Activated T-helper 1 cell treated with Interleukin-2 at 50 U/mL for 16 hours (primary cell): ENCODE measurements around the gene VPS8.

Source experiments
- DNase-seq: peaks from one replicate; pipeline ENCODE4 v3.0.0-alpha.2; 2020; ENCODE audit warnings: low read depth

Gene VPS8

DNA sequence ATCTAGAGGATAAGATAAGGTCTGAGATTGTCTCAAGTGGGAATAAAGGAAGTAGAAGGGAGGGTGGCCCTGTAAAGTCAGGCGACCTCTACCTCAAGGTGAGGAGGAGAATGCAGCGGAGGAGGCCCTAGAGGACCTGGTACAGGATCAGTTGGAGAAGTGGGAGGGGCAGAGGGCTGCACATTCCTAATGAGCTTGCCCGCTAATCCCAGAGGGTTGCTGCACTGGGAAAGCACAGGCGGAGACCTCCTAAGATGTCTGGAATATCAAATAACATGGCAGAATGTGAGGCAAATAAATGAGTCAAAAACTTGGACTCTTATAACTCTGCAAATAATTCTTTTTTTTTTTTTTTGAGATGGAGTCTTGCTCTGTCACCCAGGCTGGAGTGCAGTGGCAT is 30.2 kb upstream of the VPS8 start:
- no peak for DNase-seq

DNA sequence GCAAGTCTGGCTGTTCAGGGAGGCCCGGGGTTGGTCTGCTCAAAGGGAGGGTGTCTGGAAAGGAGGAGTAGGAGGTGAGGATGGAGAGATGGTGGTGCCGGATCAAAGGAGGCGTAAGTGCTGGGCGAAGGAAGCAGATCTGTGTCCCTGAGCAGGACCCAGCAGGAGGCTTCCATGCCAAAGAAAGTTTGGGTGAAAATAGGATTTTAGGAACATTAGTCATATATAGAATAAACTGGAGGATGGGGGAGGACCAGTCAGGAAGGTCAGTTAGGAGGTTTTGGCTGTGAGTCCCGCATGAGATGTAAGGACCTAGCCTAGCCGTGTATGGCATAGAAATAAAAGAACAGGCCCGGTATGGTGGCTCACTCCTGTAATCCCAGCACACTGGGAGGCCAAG is 28.6 kb upstream of the VPS8 start:
- no peak for DNase-seq

DNA sequence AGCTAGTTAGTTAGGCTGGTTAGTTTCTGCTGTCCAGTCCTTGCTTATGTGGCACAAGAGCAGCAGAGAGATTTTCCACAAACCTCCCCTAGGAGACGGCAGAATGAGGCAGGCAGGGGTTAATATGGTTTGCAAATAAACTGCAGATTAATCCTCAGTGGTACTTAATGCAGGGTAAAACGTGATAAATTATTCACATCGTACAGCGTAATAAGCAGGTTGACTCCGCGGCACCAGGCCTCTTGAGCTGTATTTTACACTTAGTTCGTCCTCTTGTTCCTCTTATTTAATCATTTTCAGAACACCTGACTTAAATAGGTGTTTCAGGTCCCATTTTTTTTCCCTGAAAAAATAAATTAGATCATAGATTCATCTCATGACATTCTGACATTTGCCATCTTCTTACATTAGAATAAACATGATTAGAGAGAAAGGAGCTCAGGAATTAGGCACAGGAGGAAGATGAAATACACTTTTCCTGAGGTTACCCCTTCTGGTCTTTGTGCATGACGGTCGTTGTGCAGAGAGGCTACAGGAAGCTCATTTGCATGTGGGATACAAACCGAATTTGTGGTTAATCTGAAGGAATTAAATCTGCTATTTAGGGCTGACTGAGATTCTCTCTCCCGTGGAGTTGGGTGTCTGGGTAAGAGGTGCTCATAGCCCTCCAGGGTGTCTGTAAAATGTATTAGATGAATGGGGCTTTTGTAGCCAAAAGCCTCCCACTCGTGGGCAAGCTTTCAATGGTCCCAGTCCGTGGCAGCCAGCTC is 27.1 kb upstream of the VPS8 start:
- DNase-seq: no peak

DNA sequence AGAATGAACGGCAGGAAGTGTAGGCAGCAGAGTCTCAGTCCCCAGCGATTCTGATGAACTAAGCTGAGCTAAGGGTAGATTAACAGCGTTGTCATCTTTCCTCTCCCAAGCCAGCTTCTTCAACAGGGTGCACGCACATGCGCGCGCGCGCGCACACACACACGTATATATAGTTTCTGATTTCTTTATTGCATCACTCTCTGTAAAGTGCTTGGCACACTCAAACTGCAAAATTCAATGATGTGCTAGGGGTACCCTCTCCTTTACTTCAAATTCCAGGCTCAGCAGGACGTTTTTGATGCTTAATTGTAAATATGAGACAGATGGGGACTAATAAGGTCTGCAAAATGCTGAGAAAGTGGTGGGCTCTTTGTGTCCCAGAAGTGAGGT is 26.1 kb upstream of the VPS8 start:
- no peak for DNase-seq

DNA sequence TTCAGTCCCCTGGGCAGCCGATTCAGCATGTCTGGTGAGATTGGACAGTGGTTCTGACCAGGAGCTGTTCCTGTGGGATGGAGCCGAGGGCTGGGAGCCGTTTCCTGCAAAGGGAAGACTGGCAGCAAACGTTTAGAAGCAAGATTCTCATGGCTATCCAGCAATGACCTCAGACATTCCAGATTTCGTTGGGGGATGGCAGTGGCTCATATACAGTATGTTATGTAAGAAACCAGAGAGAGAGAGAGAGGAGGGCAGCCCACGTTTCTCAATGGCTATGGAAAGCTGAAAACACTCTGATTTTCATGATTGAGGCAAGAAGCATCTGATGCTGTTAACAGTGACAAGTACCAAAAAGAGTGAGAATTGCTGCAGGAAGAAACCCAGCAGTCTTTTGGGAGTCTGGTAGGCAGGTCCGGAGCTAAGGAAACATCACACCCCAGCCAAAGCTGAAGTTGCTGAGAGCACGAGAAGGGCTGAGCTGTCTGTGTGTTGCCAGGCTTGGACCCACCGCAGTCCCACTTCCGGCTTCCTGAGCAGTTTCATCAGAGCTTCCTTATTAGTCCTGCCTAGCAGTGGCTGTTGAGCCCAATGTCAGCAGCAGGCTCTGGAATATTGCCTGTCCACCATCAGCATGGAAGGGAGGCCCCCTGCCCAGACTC is 25.6 kb upstream of the VPS8 start:
- no peak for DNase-seq

DNA sequence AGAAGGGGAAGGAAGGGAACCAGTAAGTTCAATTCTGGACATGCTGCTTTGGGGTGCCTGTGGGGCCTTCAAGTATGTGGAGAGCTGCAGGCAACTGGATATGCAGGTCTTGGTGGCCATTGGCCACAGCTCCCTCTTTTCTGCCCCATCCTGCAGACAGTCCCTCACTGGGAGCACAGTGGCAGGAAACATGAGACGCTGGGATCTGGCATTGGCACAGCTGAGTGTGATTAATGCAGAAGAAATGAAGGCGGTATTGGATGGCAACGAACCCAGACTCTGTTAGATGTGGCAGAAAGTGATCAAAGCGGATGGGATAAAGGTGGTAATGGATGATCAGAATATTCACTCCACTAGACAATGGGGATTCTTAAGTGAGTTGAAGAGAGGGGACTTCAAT is 23.2 kb upstream of the VPS8 start:
- no peak for DNase-seq

DNA sequence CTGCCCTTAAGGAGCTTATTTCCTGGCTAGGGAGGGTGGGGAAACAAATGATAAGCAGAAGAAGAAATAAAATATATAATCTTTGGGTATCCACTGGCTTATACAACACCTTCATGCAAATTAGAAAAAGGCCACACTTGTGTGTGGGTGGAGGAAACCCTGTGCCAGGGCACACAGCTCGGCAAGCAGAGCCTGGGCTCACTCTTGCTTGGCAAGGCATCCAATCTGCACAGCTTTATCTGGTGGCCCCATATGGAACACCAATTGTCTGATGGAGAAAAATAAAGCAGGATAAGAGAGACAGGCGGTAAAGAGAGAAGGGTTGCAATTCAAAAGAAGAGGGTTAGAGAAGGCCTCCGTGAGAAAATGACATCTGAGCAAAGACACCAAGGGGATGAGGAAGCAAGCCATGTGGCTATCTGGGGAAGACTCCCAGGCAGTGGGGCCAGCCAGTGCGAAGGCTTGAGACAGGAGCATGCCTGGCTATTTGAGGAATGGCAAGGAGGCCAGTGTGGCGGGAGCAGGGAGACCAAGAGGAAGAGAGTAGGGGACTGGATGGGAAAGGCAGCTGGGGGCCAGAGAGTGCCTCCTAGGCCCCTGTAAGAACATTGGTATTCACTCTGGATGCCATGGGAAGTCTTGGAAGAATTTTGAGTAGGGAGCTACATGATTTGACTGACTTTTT is 22.5 kb upstream of the VPS8 start:
- DNase-seq: no peak

DNA sequence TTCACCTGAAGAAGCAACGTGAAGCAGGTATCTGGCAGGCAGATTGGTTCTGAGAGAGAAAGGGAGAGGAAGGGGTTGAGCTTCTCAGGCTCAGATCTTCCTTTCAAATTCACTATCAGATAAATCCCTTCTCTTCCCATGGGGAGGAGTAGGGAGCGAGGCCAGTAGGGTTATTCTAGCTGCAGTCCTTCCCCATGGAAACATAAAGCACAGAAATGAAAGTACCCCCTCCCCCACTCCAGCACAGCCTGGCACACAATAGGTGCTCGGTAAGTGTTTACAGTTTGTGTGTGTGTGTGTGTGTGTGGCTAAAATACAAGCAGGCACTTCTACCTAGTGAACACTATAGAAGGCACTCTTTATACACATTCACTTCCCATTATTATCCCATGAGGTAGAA is 20.8 kb upstream of the VPS8 start:
- no peak for DNase-seq

DNA sequence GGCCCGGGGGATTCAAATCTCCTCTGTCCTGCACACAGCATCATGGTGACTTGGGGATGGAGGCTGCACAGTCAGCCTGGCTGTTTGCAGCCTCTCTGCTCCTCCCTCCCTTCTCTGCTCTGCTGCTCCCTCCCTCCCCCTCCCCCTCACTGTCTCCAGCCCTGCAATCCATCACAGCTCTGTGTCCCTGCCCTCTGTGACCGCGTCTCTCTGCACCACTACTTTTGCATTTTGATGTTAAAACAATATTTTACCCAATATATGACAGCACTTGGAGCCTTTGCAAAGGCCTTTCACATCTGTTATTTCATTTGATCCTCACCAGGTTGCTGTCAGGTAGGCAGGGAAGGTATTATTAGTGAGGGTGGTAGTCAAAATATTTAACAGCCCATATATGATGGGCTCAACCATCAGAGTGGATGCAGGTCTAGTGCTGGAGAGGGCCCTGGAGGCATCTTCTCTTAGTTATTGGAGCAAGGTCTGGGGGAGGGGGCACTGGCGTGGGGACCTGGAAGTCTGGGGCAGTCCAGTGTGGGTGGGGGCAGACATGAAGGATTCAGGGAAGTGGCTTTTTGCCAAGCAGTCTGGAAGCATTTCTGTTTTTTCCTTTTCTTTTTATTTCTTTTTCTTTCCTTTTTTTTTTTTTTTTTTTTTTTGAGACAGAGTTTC is 16.3 kb upstream of the VPS8 start:
- DNase-seq: no peak

DNA sequence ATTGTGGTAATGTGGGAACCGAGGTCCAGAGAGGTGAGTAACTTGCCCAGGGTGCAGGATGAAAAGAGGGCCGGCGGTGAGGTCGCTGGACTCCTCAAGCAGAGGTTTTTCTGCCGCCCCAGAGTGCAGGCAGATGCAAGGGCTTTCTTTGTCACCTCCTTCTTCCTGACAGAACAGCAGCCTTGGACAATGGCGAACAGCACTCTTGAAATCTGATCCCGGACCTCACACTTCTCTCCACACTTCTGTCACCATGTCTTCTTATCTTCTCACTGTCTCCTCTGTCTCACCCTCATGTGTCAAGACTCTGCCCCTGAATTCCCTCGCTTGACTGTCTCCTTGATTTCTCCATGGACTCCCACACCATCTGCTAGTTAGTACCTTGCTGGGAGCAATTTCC is 15.4 kb upstream of the VPS8 start:
- no peak for DNase-seq

DNA sequence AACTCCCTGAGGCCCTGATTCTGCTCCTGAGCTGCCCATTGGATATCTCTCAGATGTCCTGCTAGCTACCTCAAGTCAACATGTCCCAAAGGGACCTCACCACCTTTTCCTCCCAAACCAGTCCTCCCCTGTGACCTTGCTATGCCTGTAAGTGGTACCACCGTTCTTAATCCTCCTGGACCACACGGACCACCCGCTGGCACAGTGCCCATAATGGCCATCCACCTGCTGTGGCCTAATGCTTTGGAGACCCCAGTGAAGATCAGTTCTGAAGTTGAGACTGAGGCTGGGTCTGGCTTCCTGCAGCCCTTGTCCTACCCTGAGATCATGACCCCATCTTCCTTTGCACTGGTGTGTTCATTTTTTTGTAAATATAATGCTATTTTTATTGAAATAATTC is 15.0 kb upstream of the VPS8 start:
- DNase-seq: no peak

DNA sequence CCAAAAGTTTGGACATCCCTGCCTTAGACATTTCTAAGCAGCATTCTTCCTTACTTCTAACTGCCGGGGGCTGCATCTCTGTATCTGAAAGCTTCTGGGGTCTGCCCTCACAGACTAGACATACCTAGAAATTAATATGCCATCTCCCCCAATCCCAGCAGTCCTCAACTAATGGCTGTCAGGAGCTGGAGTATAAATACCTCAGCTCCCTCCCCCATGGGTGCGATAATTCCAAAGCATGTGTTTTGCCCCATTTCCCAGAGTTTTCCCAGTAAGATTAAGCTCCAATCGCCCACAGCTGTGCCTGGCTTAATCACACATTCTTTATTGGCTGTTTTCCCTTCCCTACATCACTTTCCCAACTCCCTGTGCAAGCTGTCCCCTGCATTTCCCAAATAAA is 13.8 kb upstream of the VPS8 start:
- no peak for DNase-seq

DNA sequence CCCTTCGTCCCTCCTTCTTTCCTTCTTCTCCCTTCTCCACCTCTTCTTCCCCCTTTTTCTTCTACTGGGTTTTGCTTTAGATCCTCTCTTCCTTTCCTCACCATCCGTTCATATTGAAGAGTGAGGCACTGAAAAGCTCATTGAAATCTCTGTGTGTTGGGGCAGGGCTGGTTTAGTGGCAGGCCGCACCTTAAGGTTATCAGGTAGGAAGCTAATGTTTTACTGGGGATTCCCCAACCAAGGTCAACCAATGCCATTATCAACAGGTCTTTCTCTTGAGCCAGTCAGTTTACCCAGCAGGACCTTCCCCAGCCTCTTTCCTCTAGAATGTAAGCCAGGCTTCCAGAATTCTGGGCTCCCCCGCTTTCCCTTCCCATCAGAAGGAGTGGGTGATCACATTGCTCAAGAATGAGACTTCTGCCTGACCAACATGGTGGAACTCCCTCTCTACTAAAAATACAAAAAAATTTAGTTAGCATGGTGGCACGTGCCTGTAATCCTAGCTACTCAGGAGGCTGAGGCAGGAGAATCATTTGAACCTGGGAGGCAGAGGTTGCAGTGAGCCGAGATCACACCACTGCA is 11.5 kb upstream of the VPS8 start:
- no peak for DNase-seq

DNA sequence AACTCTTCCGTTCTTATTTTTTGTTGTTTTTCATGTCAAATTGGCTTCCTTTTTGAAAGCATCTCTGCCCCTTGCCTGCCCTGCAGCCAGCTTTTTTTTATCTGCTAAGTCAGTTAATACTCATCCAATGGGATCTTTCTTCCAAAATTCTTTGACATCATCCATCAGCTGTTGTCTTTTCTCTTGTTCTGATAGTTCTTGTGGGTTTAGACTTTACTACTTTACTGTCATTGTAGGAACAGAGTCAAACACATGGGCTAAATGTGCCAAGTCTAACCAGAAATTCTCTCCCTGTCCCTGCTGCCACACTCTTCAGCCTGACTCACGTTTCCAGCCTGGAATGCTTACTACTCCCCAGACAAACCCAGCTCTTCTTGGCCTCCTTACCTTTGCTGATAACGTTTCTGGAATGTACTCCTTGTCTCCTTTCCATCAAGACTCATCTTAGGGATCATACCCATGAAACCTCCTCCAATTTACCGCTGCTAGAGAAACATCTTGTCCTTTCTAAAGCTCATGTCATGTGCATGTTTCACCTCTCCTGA is 10.7 kb upstream of the VPS8 start:
- DNase-seq: no peak

DNA sequence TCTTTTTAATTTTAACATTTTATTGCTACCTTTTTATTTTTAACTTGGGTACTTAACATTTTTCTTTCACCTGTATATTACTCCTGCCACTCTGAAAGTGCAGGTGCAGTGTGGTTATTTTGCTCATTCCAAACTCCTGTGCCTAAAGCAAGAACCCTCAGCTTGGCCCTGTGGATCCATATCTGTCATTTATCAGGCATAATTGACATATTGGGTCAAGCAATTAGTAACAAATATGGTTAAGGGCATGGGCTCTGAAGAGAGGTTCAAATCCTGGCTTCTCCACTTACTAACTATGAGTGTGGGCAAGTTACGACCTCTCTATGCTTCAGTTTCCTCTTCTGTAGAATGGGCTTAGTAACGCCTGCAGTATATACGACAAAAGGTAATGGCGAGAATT is 9.8 kb upstream of the VPS8 start:
- DNase-seq: no peak

DNA sequence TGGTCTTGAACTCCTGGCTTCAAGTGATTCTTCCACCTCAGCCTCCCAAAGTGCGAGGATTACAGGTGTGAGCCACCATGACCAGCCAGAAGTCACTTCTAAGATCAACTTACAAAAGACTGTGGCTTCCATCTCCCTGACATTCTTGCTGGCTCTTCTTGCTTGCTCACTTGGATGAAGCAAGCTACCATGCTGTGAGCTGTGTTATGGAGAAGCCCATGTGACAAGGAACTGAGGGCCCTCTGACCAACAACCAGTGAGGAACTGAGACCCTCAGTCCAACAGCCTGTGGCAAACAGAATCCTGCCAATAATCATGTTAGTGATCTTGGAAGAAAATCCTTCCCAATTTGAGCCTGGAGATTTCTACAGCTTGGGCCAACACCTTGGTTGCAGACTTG is 7.2 kb upstream of the VPS8 start:
- DNase-seq: no peak

DNA sequence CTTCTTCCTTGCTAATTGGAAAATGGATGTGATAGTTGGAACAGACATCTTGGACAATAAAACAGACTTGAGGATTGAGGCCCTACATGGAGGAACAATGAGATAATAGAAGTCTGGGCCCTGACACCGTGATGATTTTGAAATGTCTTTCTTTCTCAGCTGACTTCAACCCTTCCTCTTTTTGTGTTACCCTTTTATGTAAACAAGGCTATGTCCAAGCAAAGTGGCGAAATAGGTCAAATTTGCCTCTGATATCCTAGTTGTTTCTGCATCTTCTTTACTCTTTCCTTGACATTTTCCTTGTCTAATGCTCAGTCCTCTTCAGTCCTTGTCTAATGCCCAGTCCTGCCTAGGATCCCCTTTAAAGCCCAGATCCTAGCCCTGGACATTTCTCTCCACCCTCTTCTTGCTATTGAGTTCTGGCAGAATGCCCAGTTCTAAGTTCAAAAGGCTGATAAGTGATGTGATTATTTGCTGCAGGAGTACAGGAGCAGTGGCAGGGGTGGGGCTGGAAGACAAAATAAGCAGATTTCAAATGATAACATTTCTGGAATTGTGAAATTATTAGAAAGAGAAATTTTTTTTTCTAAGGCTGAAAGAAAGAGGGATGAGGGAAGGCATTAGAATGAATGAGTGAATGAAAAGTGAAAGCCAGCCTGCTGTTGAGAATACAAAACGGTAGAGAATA is 6.5 kb upstream of the VPS8 start:
- DNase-seq: no peak

DNA sequence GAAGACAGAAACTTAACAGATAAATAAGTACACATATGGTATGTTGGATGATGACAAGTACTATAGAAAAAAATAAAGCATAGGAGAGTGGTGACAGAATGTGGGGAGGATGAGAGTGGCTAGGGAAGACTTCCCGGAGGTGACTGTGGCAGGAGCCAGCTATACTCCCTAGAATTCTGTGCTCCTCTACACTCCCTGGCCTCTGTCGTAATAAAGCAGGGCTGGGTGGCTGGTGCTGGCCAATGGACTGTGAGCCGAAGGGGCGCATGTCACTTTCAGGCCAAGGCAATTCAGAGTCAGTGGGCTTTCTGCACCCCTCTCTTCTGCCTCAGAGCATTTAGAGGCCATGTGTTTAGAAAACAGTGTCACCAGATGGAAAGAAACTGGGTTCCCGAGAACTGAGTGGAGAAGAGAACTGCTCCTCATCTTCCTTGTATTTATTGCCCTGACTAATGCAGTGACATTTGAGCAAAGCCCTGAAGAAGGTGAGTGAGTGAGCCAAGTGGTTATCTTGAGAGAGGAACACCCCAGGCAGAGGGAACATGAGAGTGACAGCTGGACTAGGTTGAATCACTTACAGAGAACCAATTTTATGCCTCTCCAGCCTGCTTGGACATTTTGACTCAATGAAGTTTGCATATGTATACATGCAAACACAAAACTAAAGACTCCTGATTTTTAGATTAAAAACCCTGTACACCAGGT is 5.2 kb upstream of the VPS8 start:
- DNase-seq: no peak

DNA sequence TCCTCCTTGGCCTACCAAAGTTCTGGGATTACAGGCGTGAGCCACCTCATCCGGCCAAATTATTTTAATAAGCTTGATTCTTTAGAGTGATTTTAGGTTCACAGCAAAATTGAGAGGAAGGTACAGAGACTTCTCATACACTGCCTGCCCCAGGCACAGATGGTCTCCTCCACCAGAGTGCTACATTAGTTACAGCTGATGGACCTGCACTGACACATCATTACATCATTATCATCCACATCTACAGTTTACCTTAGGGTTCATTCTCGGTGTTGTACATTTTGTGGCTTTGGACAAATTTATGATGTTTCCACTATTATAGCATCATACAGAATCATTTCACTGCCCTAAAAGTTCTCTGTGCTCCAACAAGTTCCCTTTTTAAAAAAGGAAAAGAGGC is 4.4 kb upstream of the VPS8 start:
- DNase-seq: no peak

DNA sequence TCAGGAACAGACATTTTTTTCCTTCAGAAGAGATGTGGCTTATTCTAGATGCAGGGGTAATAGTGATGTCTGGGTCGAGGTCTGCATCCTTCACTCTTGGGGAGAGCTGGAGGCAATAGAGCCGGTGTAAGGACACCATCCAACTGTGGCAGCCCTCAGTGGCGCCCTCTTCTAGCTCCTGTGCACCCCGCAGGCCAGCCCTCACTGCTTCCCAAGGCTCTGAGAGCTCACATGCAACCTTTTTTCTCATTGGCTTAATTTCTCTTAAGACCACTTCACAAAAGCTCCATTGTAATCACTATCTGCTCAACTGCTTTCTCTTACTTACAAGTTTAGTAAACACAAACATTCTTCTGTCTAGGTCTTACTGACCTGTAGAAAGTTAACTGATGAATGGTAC is 3.9 kb upstream of the VPS8 start:
- DNase-seq: no peak

DNA sequence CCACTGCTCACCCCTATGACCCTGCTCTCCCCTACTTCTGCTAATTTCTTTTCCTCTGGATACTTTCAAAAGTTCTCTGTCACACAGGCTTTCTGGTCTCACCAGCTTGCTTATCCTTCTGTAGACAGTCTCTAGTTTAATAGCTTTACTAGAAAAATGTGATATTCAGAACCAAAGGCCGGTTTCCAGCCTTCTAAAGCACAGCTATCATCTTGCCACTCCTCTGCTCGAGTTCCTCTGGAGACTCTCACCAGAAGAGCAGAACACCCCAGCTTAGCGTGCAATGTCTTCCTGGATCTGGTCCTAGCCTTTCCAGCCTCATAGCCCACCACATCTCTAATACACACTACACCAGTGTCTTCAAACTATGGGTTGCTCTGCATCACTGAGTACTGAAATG is 1.8 kb upstream of the VPS8 start:
- DNase-seq: no peak
